GM12878 (cell line): ENCODE measurements around the gene RUVBL2. TPM values are rescaled to one million over a fixed set of nuclear protein-coding genes. Genes with fewer than 3 reads are reported as not detected.

Experiments
- ATAC-seq: fragments of 200-7000 bp; cut with Tn5 transposase; 3 replicates; pipeline ENCODE4 v1.9.1; 2020; ENCODE audit warnings: mild to moderate bottlenecking, moderate library complexity
- BruUV-seq: library from RNA; stranded (reverse); fragments of 400-500 nt; replicated peaks from 2 replicates; lab custom pipeline; 2021; lab: Mats Ljungman, UMichigan
- CTCF ChIA-PET: fragments of 300-600 bp; sonication (Branson Sonifier 250); formaldehyde crosslinking; extraction: SDS; loops from one replicate; lab custom pipeline; 2021; ENCODE audit warnings: inconsistent platforms; lab: Yijun Ruan, JAX
- POLR2A ChIA-PET: fragments of 350-600 bp; formaldehyde crosslinking; extraction: SDS; loops from one replicate; lab custom pipeline; 2021; ENCODE audit warnings: inconsistent platforms; lab: Charles Lee
- RAD21 ChIA-PET: fragments of 300-600 bp; sonication (Branson Sonifier 250); formaldehyde crosslinking; loops from one replicate; lab custom pipeline; 2023; ENCODE audit warnings: antibody characterized with exemption; ENCODE audit not compliant: unreplicated experiment; lab: Charles Lee
- SMC1A ChIA-PET: fragments of 300-600 bp; sonication (Branson Sonifier 250); formaldehyde crosslinking; loops from one replicate; lab custom pipeline; 2023; ENCODE audit not compliant: unreplicated experiment, uncharacterized antibody; lab: Charles Lee
- DNase-seq: peaks from one replicate; pipeline ENCODE4 v3.0.0-alpha.2; 2011; ENCODE audit warnings: low read depth, low spot score
- FAIRE-seq: peaks from 3 replicates; lab custom pipeline; 2011; peaks lifted over from hg19 to GRCh38; lab: Jason Lieb, UNC
- H2AFZ ChIP-seq: 2 replicates; pipeline ENCODE4 v1.6.0; 2011; ENCODE audit warnings: low read depth, low read length, control low read depth; ENCODE audit not compliant: control insufficient read depth
- H3K27ac ChIP-seq: 2 replicates; pipeline ENCODE4 v1.5.1; 2011; ENCODE audit warnings: control low read depth; ENCODE audit not compliant: control insufficient read depth, insufficient read depth
- H3K27me3 ChIP-seq, 2 experiments: replicated peaks in 1 of 2; 2 replicates each; pipeline versions ENCODE4 v1.6.0 to v1.6.1; 2011; ENCODE audit warnings: low read length in 1 of 2; ENCODE audit not compliant: control insufficient read depth in 2 of 2, insufficient read depth in 2 of 2
- H3K36me3 ChIP-seq, 2 experiments: 2 replicates each; pipeline ENCODE4 v1.5.1; 2011; ENCODE audit warnings: low read length in 1 of 2; ENCODE audit not compliant: control insufficient read depth in 2 of 2, insufficient read depth in 2 of 2
- H3K4me1 ChIP-seq: 2 replicates; pipeline ENCODE4 v1.6.1; 2011; ENCODE audit warnings: mild to moderate bottlenecking, low read length, moderate library complexity, mixed read lengths; ENCODE audit not compliant: control insufficient read depth, insufficient read depth
- H3K4me2 ChIP-seq: 2 replicates; pipeline ENCODE4 v1.6.0; 2011; ENCODE audit warnings: control low read depth; ENCODE audit not compliant: control insufficient read depth, insufficient read depth
- H3K4me3 ChIP-seq: fragments of 200-600 bp; sonication (generic); 2 replicates; pipeline ENCODE4 v1.5.1; 2016
- H3K79me2 ChIP-seq: 2 replicates; pipeline ENCODE4 v1.6.0; 2011; ENCODE audit warnings: low read length; ENCODE audit not compliant: control insufficient read depth, insufficient read depth
- H3K9ac ChIP-seq: 2 replicates; pipeline ENCODE4 v1.8.0; 2011; ENCODE audit warnings: low read length, control low read depth, mixed read lengths; ENCODE audit not compliant: control insufficient read depth, insufficient read depth
- H3K9me3 ChIP-seq: replicated peaks from 3 replicates; pipeline ENCODE4 v1.5.1; 2011; ENCODE audit warnings: mild to moderate bottlenecking, low read length; ENCODE audit not compliant: control insufficient read depth, insufficient read depth
- H4K20me1 ChIP-seq: 2 replicates; pipeline ENCODE4 v1.6.0; 2011; ENCODE audit not compliant: control insufficient read depth, insufficient read depth
- BACH1 ChIP-seq: fragments of 450-650 bp; IDR thresholded peaks from 2 replicates; pipeline ENCODE4 v1.6.1; 2017; ENCODE audit warnings: mild to moderate bottlenecking, borderline replicate concordance
- CEBPB ChIP-seq, 2 experiments: fragments of 150-350 bp in 1 of 2; IDR thresholded peaks; 2 replicates each; pipeline ENCODE4 v1.6.1; 2012 to 2014; ENCODE audit warnings: low read depth in 2 of 2, low read length in 2 of 2, borderline replicate concordance in 1 of 2, inconsistent platforms in 1 of 2
- EED ChIP-seq: sonication (generic); IDR thresholded peaks from 2 replicates; pipeline ENCODE4 v1.6.1; 2016; ENCODE audit warnings: antibody characterized with exemption, low read depth
- EGR1 ChIP-seq, 2 experiments: IDR thresholded peaks; 1 replicate in 1 of 2; 2 replicates in 1 of 2; pipeline ENCODE4 v1.6.1; 2011 to 2012; ENCODE audit warnings: low read depth in 2 of 2, low read length in 2 of 2, borderline replicate concordance in 1 of 2, mild to moderate bottlenecking in 1 of 2, moderate library complexity in 1 of 2
- FOXK2 ChIP-seq: fragments of 450-650 bp; IDR thresholded peaks from 2 replicates; pipeline ENCODE4 v1.6.1; 2017; ENCODE audit warnings: mild to moderate bottlenecking, moderate library complexity
- HCFC1 ChIP-seq: fragments of 150-350 bp; IDR thresholded peaks from 2 replicates; pipeline ENCODE4 v1.6.1; 2014; ENCODE audit warnings: low read length
- KDM1A ChIP-seq: fragments of 200-600 bp; sonication (generic); IDR thresholded peaks from 2 replicates; pipeline ENCODE4 v1.6.1; 2016; ENCODE audit warnings: borderline replicate concordance
- NFYB ChIP-seq: IDR thresholded peaks from 2 replicates; pipeline ENCODE4 v1.6.1; 2011; ENCODE audit warnings: low read depth, mild to moderate bottlenecking, low read length, improper control_type of control experiment, moderate library complexity; ENCODE audit not compliant: insufficient read depth
- NR2C1 ChIP-seq: fragments of 450-650 bp; IDR thresholded peaks from 2 replicates; pipeline ENCODE4 v1.6.1; 2017; ENCODE audit warnings: antibody characterized with exemption, mild to moderate bottlenecking, moderate library complexity
- NR2F1 ChIP-seq: fragments of 450-650 bp; conservative IDR thresholded peaks from 2 replicates; pipeline ENCODE4 v1.6.1; 2017; ENCODE audit warnings: mild to moderate bottlenecking
- RBBP5 ChIP-seq: fragments of 200-600 bp; sonication (generic); conservative IDR thresholded peaks from 2 replicates; pipeline ENCODE4 v1.6.1; 2016
- SIX5 ChIP-seq: IDR thresholded peaks from 2 replicates; pipeline ENCODE4 v1.6.1; 2011; ENCODE audit warnings: mild to moderate bottlenecking, low read depth, low read length, moderate library complexity; ENCODE audit not compliant: severe bottlenecking
- ZNF622 ChIP-seq: fragments of 450-650 bp; IDR thresholded peaks from 2 replicates; pipeline ENCODE4 v1.6.1; 2017; ENCODE audit warnings: mild to moderate bottlenecking, inconsistent platforms
- WGBS: methylation state at CpG from one replicate; pipeline ENCODE4 v1.1.6; 2016; ENCODE audit warnings: low lambda C conversion rate; ENCODE audit not compliant: insufficient replicate concordance, insufficient coverage; ENCODE audit errors: missing lambda C conversion rate; 5-methylcytosine and 5-hydroxymethylcytosine counted together
- in situ Hi-C: fragments of 300-500 bp; cut with MboI; formaldehyde crosslinking; loops from 9 replicates; pipeline ENCODE4 v1.14.3; 2018; ENCODE audit warnings: mixed read lengths
- intact Hi-C: fragments of 100-400 bp; cut with micrococcal nuclease; formaldehyde crosslinking; loops from one replicate; pipeline ENCODE4 v1.14.2; 2022; ENCODE audit not compliant: unreplicated experiment
- polyA plus RNA-seq, 11 experiments: library from polyadenylated mRNA; depleted of rRNA in 4 of 11; unstranded in 6 of 11; stranded (reverse) in 5 of 11; fragments of >200 nt; fragmentation: Nextera tagmentation in 4 of 11; fragmentation: Illumina TruSeq in 1 of 11; extraction: Ambion mirVana in 4 of 11; extraction: Trizol in 1 of 11; gene quantifications; 1 replicate in 1 of 11; 2 replicates in 10 of 11; pipeline versions ENCODE4 v1.2.1 to v1.2.3, GENCODE V29; 2011 to 2016; ENCODE audit warnings: inconsistent platforms in 2 of 11, missing spikeins in 2 of 11, low read depth in 1 of 11
- total RNA-seq, 4 experiments: library from RNA; depleted of rRNA in 3 of 4; stranded (reverse); fragments of >200 nt in 3 of 4; fragmentation: Illumina TruSeq in 1 of 4; extraction: Trizol in 1 of 4; gene quantifications; 2 replicates each; pipeline versions ENCODE4 v1.2.1 to v1.2.3, GENCODE V29; 2013 to 2021

Gene RUVBL2
- total and polyA plus RNA-seq, 10 of the 15 experiments (the other 5 are each of a cell fraction or from before 2014, with no cell fraction given): 33.8 to 224 (median 125) TPM

GRCh38 chr19:48947258-48947542 lies 46.5 kb upstream of the RUVBL2 start (continued):
- TF ChIP-seq FOXK2 (no peak), KDM1A (no peak), RBBP5 (no peak), SIX5 (no peak), HCFC1 (no peak)

GRCh38 chr19:48950159-48950558 lies 43.5 kb upstream of the RUVBL2 start:
- no peak for TF ChIP-seq BACH1
- no peak for TF ChIP-seq EED
- TF ChIP-seq NR2F1: no peak
- TF ChIP-seq ZNF622: no peak
- TF ChIP-seq EGR1 (IDR thresholded peaks at IDR 0.05; ENCODE audit: borderline replicate concordance in 1 of 2, low read depth in 2 of 2, low read length in 2 of 2): no peak
- TF ChIP-seq NFYB: no peak
- no peak for TF ChIP-seq CEBPB (IDR thresholded peaks at IDR 0.05; ENCODE audit: borderline replicate concordance in 1 of 2, low read depth in 2 of 2, low read length in 2 of 2)
- TF ChIP-seq NR2C1: no peak
- Histone ChIP-seq H3K36me3 (no peaks in the 10 kb centered on the region), H3K4me1 (no peaks in the 10 kb centered on the region), H4K20me1 (no peaks in the 10 kb centered on the region), H3K4me3 (no peak overlapping the region), H2AFZ (no peak overlapping the region), H3K4me2 (no peak overlapping the region), H3K79me2 (peaks cover 5% of the 10 kb centered on the region), H3K9me3 (peaks cover 10% of the 10 kb centered on the region; the same call in 1 of the 3 replicates), H3K27me3 (no peaks in the 10 kb centered on the region), H3K27ac (no peak overlapping the region), H3K9ac (no peak overlapping the region)
- FAIRE-seq (no peak), DNase-seq (no peak), ATAC-seq (no peak)
- in situ Hi-C loops: no loop called here
- RAD21 ChIA-PET: no interaction called here
- POLR2A ChIA-PET: interaction anchor here (2.1 kb wide), 1 partner anchor 44 kb away, joined by 5 read pairs; the partner anchor contains the start of genes GYS1 and RUVBL2
- no TSS peak for BruUV-seq
- intact Hi-C loops: no loop called here
- CTCF ChIA-PET: interaction anchor here (1.4 kb wide), 1 partner anchor 107 kb away, joined by 3 read pairs; no protein-coding TSS in a partner anchor
- SMC1A ChIA-PET: interaction anchor here (1.3 kb wide), 1 partner anchor 92 kb away, joined by 3 read pairs; no protein-coding TSS in a partner anchor
- 51% methylated on average over 3 of the region's 3 CpGs for WGBS
